ENCODE measurements around the gene OTUD7B.
"Not testable (repeated sequence)": the region's sequence is repeated elsewhere in the genome, so short reads cannot be mapped to it uniquely, and the experiment has no call there.

OTUD7B gene

GRCh38 chr1:149942207-149942606, 68.3 kb downstream of the OTUD7B start:
- DNase-seq: no peak

GRCh38 chr1:149940427-149940826, 70.1 kb downstream of the OTUD7B start:
- no peak for DNase-seq

DNA sequence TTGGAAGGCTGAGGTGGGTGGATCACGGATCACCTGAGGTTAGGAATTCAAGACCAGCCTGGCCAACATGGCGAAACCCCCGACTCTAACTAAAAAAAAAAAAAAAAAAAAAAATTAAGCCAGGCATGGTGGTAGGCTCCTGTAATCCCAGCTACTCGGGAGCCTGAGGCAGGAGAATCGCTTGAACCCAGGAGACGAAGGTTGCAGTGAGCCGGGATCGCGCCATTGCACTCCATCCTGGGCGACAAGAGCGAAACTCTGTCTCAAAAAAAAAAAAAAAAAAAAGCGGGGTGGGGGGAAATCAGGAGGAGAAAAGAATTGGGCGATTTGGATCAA, 71.9 kb downstream of the OTUD7B start:
- not testable (repeated sequence) for DNase-seq

- no peak for DNase-seq
Measured at GRCh38 chr1:149937759-149938158, 72.8 kb downstream of the OTUD7B start.

DNA sequence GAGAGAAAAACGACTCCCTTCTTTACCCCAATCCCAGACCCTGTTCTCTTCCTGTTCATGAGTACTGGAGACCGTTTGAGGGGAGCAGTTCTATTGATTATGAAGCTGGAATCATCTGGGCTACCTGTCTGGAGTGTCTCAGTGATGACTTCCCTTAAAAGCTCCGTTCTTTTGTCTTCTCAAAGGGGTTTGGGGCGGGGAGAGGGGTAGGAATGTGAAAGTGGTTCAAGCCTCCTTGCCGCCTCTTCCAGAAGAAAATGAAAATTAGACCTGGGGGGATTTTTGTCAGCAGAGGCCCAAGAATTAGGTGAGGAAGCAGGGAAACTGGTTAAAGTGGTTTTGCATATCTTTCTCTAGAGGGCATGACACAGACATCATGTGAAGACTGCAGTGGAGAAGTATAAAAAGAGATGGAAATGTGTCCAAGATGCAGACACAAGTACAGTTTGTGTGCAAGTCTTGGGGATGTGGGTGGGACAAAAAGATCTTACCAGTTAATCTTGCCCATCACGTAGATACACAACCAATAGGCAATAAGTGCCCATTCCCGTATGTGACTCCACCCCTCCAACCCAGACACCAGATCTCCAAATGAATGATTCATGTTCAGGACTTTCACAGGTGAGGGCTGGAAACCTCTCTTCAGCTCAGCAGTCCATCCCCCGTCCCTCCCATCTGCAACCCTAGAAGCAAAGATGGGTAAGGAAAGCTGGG, 73.4 kb downstream of the OTUD7B start:
- DNase-seq: no peak

GRCh38 chr1:149936170-149936991, 74.1 kb downstream of the OTUD7B start, which contains the start of gene MTMR11:
Gene MTMR11, minus strand, starts transcription at chr1:149936879. Its CDS starts 232 bp downstream, at chr1:149936647.
- DNase-seq: no peak

DNA sequence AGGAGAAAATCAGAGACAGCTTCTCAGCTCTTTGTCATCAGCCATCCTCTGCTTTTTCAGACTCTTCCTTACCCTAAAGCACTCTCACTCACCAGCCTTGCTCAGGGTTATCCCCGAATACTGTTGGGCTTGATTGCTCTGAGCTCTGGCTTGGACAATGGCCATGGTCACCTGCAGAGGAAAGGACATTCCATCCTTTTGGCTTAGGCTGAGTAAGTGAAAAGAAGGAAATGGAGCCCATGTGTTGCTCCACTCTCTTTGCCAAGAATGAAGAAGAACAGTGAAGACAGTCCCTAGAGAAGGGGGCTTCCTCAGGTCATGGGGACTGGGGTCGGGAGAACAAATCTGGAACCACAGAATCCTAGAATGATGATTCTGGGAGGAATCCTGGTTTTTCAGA, 76.2 kb downstream of the OTUD7B start:
- DNase-seq: no peak

- no peak for DNase-seq
Measured at GRCh38 chr1:149933208-149933607, 77.3 kb downstream of the OTUD7B start.

DNA sequence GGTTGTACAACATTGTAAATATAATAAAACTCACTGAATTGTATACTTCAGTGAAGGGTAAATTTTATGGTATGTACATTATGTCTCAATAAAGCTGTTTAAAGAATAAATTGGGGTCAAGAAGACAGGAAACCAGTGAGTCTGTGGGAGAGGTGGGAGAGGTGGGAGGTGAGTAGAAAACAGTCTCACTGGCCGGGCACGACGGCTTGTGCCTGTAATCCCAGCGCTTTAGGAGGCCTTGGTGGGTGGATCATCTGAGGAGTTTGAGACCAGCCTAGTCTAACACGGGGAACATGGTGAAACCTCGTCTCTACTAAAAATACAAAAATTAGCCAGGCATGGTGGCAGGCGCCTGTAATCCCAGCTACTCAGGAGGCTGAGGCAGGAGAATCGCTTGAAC, 78.1 kb downstream of the OTUD7B start:
- DNase-seq: no peak

DNA sequence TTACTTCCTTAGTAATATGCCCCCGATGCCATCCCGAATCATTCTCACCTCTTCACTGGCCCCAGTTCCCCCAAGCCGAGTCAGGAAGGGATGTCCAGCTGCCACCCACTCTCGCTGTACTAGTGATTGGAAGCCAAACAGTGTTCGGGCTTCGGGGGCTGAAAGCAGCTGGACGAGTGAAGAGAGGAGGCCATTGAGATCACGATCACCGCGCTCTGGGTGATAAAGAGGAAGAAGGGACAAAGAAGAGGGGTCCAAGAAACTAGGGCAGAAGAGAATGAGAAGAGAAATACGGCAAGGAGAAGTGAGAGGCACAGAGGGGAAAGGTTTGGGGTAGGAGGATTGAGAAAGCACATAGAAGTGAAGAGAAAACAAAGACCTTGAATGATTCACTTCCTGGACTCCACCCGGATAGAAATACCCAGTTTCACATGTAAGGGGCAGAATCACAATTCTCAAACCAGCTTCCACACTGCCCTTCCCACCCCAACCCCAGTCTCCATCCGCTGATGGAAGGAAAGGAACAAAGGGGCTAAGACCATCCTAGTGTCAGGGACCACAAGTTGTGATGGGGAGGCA, 79.2 kb downstream of the OTUD7B start:
- no peak for DNase-seq

GRCh38 chr1:149929856-149930255, 80.7 kb downstream of the OTUD7B start:
- DNase-seq: no peak

DNA sequence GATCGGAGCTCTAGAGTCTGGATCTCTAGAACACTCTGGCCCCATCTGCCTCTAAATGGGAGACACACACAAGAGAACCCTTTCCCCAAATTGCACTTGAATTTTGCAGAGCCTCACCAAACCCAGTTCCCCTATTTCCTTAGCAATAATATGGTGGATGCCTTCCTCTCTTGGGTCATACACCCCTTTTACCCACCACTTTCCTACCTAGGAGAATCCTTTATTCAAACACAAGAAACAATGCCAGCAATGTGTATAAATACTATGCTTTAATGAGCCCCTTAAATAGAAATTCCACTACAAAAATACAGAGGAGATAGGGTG, 82.2 kb downstream of the OTUD7B start:
- DNase-seq: no peak

DNA sequence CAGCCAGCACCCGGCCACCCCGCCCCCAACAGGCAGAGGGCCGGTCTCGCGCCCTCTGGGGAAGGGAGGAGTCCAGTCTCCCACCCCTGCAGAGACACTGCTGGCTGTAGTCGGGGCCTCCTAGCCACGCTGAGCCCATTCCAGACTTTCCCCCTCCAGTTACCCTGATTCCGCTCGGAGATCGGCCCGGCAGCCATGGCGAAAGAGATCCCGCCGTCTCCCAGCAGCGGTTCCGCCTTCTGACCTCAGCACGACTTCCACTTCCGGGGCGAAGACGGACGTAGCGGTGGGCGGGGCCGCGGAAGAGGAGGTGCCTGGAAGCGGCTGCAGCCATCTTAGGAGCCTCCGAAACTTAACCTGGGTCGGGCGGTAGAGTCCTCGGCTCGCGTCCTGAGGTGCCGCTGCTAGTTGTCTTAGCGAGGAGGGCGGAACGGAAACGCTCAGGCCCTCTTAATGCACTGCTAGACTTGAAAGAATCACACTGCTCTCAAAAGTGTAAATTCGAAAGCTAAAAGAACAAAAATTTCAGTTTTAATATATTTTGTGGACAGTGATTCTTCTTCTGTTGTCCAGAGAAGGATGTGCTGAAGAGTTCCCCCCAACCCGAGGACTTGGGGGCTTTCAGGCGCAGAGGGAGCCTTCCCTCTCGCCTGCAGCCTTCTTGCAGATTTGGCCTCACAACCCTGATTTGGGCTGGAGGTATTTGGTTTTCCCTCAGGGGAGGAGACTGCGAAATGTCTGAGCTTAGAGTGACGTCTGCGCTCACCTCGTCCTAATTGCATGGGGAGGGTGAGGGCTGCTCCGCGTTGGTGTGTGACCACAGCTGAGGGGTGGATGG, 82.7 kb downstream of the OTUD7B start, which contains the start of gene SF3B4:
Gene SF3B4 (minus strand): TSS at position 241 of the 838 bp plus-strand sequence. CDS start 44 bp downstream, at position 197.
- DNase-seq: peak; percentile 92

DNA sequence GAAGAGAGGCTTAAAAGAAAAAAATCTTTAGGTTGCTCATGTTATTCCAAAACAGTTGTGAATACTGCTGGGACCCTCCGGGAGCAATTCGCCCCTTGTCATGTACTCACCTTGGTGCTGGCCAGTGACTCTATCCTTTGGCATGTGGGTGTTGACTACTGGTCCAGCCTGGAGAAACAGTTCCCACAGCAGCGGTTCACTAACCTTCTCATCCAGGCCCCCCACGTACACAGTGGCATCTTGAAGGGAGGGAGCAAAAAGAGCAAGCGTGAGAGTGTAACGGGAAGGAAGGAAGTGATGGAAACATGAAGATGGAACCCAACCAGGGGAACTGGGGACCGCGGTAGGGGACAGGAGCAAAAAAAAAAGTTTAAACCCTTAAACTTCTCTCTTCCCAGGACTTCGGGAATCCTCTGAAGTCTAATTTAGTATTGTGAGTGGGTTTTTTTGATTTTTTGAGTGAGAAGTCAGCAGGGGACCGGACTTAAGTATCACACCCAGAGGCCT, 83.4 kb downstream of the OTUD7B start:
- DNase-seq: no peak

DNA sequence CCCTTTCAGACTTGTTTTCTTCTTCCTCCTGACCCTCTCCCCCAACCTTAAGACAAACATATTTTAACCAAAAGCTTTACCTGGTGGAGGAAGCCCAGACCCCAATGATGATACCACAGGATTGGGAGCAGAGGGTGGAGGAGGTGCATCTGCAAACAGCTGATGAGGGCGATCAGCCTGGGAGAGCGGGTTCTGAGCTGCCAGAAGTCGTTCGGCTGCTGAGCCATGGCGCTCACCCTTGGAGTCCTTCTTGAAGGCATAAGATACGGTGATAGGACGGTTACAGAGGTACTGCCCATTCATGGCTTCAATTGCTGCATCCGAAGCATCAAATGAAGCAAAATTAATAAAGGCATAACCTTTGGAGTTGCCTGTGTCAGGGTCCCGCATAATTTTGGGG, 84.2 kb downstream of the OTUD7B start:
- DNase-seq: no peak

- DNase-seq: no peak
Measured at GRCh38 chr1:149925751-149926150, 84.8 kb downstream of the OTUD7B start.

- DNase-seq: no peak
Measured at GRCh38 chr1:149925345-149925744, 85.2 kb downstream of the OTUD7B start.

- DNase-seq: no peak
Measured at GRCh38 chr1:149923626-149924025, 86.9 kb downstream of the OTUD7B start.

DNA sequence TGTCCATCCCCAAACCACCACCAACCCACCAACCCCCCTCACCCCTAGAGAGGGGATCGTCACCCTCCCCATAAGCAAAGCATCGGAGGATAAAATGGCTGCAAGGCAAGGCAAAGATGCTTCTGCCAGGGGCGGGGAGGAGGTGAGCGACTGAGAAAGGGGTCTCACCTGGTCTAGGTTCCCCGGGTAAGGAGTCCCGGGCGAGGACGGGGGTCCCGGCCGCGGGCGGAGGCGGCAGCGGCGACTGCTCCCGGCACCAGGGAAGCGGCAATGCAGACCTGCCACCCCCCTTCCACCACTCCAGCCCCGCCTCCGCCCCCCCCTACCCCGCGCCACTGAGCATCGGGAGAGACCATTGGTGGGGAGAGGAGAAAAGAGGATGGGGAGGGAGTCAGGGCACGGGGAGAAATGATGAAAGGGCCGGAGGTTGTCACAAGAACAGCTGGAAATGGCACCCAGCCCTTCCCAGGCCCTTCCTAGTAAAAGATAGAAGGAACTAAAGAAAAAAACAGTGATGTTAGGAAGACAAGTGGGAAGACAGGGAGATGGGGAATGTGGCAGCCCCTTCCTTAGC, 92.9 kb downstream of the OTUD7B start, which contains the start of gene SV2A:
Gene SV2A (minus strand): TSS at position 274 of the 574 bp plus-strand sequence. CDS start 4,004 bp downstream, outside the sequence.
- peak; percentile 46 for DNase-seq

DNA sequence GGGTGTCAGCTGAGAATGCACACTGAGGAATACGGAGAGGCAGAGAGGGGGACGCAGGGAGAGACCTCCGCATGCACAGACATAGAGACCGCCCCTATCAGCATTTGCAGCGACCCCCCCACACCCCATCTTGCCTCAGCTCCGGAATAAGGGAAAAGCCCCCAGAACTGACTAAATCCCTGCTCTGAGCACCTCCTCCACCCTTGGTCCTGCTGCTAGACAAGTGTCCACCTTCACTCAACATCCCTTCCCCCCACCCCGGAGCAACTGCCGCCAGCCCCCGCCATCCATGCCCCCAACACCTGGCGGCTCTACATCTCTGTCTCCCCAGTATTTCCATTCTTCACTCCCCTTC, 93.7 kb downstream of the OTUD7B start:
- no peak for DNase-seq

GRCh38 chr1:149916193-149916897, 94.2 kb downstream of the OTUD7B start:
- DNase-seq: no peak
